NCI-H748 treated with DMSO at 0.1 percent for 48 hours (cell line): ENCODE measurements around the gene TTC33.
"Not testable (repeated sequence)": the region's sequence is repeated elsewhere in the genome, so short reads cannot be mapped to it uniquely, and the experiment has no call there.

Experiments used
- DNase-seq: peaks from one replicate; lab custom pipeline; 2025; lab: John Stamatoyannopoulos, UW

Gene TTC33, protein sequence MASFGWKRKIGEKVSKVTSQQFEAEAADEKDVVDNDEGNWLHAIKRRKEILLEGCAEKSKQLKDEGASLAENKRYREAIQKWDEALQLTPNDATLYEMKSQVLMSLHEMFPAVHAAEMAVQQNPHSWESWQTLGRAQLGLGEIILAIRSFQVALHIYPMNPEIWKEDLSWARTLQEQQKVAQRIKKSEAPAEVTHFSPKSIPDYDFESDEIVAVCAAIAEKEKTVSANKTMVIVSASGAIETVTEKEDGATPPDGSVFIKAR

DNA sequence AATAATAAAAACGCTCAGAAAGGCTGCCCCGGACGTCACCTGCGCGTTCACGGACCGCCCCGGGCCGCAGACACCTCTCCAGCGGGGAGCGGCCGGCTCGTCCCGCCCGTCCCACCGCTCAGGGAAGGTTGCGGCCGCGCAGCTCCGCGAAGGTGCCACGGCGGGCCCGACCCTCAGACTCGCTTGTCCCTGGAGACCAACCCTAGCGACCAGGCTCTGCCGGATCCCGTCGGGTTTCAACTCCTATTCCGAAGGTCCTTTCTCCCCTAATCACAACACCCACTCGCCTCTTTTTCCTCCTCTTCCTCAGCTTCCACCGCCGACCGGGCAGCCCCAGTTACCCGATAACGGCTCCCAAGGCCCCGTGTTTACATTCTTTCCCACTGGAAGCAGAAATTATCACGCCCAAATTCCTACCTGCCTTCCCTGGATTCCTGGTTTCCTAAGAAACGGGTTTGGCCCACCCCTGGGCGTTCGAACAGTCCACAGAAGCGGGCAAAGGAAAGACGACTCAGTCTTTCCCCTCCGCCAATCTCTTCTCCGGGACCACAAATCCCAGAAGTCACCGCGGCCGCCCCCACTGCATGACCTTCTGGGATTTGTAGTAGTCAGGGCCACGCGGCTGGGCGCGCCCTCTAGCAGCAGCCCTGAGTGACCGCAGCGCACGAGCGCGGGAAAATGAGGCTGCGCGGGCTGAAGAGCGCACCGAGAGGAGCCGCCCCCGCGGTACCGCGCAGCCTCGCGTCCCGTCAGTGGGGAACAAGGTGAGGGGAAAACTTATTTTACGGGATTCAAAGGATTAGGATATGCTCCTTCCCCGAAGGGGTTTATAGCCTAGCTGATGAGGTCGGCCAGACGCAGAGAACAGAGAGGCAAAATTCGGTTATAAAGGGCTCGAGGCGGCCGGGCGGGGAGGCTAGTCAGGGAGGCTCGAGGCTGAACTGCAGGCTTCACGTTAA lies at the start of gene TTC33:
Gene TTC33 (minus strand): TSS at position 555 of the 959 bp plus-strand sequence. CDS start 8,943 bp downstream, outside the sequence.
- DNase-seq, result peak; percentile 99

DNA sequence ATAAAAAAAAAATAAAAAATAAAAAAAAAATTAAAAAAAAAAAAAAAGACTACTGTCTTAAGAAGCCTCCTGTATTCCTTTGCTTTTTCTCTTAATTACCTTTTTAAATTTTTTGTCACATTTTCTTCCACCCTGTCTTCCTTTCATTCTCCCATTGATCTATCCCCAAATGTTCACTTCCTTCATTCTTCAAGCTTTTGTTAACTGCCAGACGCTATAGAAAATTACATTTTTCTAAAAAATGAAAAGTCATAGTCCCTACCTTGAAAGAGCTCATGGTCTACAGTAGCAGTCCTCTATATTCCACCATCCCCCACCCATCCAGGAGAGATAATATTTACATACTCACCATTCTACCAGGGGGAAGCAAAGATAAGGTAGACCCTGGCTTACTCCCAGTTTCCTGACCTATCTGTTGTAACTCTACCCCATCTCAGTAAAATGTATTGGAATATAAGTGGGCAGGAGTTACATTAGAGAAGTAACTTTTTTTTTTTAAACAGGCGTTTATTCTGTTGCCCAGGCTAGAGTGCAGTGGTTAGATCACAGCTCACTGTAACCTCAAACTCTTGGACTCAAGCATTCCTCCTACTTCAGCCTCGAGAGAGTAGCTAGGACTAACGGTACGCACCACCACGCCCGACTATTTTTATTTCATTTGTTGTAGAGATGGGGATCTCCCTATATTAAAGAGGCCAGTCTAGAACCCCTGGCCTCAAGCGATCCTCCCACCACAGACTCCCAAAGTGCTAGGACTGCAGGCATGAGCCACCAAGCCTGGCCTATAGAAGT lies 46.2 kb upstream of the TTC33 start:
- no peak for DNase-seq

DNA sequence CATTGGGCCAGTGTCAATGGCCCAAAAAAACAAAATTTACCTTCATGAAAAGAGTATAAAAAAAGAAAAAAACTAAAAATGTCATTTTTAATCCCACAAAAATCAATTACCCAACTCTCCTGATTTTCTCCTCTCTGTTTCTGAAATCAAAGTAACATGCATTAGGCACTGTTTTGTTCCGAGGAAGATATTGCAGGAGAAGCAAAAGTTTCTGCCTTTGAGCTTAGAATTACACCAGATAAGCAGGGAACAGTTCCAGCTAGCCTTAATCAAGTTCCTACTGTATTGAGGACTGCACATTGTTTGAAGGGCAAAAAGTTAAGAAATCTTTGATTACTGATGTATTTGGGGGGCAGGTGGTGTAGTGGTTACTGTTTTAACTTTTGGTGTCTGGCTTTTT lies 43.5 kb upstream of the TTC33 start:
- no peak for DNase-seq

DNA sequence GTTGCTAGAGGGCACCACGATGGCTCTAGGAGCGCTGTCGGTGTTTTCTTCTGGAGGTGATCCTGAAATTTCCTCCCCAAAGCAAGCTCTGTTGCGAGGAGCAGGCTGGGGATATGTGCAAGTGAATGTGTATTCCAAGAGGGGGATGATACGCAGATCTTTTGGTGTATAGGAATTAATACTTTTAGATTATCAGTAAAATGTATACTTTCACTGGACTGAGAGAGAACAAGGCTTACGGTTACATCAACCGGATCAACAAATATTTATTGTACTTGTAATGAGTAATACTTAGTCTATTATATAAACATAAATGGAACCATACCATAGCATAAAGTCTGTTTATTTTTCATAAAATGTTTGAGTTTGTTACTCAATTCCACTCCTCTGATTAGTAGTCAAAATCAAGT lies 43.0 kb upstream of the TTC33 start:
- DNase-seq, result no peak

DNA sequence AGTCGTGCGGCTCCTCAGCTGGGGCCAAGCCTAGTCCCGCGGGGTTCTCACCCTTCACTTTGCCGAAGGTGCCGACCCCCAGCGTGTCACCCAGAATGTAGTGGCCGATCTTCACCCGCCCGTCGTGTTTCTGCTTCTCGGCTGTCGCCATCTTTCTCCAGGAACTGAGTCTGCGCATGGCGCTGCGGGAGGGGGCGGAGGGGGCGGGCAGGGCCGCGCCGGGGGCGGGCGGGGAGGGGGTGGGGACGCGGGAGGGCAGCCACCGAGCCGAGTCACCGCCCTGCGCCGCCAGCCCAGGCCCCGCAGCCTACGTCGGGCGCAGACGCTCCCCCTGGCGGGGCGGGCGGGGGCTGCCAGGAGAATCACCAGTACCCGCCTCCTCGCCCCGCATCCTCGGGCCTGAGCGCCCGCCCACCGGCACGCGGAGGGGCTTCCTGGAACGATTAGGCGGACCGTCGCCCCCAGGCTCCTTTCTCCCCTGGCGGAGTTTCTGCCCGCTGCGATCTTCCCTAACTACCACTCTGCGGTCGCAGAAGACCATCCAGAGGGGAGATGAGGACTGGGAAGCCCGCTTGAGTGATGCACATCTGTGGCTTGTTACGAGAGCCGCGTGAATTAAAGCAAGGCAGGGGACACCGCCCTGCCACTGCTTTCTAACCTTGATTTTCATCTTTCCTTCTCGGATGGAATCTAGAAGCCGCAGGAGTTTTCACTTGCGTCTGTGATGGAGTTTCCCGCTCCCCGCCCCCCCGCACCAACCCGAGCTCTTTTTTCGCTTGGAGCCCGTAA lies 42.4 kb upstream of the TTC33 start, which contains the start of gene PRKAA1:
Gene PRKAA1 (minus strand): TSS at position 363 of the 789 bp plus-strand sequence. CDS start 185 bp downstream, at position 178.
- DNase-seq, result peak; percentile 93

DNA sequence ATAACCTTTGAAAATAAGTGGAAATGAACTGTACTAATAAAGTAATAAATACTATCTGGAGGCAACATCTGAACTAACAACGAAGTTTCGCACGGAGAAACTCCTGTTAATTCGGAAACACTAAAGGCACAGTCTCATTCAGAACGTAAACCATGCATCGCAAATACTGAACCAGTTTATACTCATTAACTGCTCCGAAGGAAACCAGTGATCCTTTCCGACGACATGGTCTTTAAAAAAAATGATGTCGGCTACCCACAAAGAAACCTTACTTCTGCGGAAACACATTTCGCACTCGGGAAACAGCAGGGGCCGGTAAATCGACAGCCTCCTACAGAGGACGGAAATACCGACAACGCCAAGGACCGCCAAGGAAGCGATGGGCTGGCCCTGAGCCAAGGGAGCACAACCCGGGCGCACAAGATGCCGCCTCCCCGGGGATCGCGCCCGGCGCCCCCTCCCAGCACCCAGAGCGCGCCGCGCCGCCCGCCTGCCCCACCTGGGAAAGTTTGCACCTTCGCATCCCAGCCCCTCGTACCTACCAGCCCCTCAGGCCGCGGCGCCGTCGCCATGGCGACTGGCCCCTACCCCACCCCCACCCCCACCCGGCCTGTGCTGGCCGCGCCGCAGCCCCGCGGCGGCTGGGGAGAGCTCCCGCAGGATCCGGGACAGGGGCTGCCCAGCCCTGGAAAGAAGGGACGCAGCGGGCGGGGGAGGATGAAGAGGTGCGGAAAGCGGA lies 41.7 kb upstream of the TTC33 start:
- peak; percentile 82 for DNase-seq

DNA sequence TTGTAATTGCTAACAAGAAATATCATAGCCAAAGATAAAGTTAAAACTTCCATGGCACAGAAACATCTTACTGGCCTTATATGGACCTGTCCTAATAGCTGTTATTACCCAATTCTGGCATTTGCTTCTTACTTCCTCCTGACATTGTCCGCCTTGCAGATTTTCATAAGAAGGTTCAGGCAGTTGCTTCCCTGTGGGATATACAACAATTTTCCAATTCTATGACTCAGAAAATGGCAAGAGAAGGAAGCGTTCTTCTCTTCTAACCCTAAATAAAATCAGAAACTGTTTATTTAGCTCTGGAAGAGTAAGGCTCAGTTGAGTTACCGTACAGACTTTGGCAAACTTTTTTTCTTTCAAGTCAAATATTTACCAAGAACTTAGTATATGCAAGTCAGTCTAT lies 40.7 kb upstream of the TTC33 start:
- DNase-seq, result no peak

DNA sequence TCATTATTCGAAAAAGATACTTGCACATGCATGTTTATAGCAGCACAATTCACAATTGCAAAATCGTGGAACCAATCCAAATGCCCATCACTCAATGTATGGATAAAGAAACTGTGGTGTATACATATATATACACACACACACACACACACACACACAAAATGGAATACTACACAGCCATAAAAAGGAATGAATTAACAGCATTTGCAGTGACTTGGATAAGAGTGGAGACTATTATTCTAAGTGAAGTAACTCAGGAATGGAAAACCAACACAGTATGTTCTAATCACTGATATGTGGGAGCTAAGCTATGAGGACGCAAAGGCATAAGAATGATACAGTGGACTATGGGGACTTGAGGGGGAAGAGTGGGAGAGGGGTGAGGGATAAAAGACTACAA lies 39.1 kb upstream of the TTC33 start:
- not testable (repeated sequence) for DNase-seq

DNA sequence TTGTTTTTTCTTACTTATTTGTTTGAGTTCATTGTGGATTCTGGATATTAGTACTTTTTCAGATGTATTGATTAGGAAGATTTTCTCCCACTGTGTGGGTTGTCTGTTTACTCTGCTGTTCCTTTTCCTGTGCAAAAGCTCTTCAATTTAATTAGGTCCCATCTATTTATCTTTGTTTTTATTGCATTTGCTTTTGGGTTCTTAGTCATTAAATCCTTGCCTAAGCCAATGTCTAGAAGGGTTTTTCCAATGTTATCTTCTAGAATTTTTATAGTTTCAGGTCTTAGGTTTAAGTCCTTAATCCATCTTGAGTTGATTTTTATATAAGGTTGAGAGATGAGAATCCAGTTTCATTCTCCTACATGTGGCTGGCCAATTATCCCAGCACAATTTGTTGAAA lies 38.6 kb upstream of the TTC33 start:
- not testable (repeated sequence) for DNase-seq

DNA sequence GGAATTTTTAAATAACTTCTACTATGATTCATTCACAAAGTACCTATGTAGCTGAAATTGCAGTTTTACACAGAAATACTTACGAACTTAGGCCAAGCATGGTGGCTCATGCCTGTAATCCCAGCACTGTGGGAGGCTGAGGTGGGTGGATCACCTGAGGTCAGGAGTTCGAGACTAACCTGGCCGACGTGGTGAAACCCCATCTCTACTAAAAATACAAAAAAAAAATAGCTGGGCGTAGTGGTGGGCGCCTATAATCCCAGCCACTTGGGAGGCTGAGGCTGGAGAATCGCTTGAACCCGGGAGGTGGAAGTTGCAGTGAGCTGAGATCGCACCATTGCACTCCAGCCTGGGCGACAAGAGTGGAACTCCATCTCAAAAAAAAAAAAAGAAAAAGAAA lies 36.9 kb upstream of the TTC33 start:
- not testable (repeated sequence) for DNase-seq

DNA sequence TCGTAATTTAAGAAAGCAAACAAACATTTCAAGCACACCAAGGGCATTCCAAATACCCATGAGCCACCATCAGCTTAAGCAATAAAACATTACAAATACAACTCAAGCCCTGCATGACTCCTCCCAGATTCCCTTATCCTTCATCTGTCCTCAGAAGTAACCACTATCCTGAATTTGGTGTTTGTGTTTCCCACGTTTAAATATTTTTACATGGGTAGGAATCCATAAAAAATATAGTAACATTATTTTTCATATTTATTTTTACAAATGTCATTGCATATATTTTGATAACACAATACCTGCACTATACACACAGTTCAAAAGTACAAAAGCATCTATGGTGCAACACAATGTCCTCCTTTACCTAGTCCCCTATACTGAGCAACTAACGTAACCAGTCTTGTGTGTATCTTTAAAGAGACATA lies 36.0 kb upstream of the TTC33 start:
- no peak for DNase-seq

DNA sequence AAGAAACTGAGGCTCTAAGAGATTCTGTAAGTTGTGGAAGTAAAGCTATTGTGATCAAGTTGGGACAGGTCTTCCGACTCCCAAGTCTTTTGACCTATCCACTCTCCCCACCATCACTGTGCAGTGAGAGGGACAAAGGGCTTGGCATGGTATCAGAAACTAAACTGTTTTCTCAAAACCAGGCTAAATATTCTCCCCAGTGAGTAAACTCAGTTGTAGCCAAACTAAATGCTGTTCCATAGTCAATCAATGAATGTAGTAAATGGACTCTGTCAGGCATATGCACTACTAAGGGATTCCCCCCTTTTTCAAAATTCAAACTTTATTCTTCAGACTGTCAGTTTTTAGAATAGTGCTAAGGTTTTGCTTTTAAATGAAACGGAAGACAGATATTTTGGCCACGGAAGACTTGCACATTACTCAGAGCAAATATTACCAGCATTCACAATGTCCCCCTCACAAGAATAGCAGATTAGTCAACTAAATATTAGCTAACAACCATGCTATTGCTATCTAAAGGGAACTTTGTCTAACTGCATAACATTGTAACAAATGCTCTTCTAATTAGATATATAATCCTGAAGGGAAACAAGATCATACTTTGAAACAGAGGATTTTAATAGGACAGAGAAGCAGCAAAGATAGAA lies 35.3 kb upstream of the TTC33 start:
- no peak for DNase-seq

DNA sequence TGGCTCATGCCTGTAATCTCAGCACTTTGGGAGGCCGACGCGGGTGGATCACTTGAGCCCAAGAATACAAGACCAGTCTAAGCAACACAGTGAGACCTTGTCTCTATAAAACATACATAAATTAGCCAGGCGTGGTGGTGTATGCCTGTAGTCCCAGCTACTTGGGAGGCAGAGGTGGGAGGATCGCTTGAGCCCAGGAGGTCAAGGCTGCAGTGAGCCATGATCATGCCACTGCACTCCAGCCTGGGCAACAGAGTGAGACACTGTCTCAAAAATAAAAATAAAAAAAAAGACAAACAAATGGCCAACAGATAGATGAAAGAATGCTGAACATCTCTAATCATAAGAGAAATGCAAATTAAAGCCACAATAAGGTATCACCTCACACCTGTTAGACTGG lies 33.2 kb upstream of the TTC33 start:
- DNase-seq, result not testable (repeated sequence)

DNA sequence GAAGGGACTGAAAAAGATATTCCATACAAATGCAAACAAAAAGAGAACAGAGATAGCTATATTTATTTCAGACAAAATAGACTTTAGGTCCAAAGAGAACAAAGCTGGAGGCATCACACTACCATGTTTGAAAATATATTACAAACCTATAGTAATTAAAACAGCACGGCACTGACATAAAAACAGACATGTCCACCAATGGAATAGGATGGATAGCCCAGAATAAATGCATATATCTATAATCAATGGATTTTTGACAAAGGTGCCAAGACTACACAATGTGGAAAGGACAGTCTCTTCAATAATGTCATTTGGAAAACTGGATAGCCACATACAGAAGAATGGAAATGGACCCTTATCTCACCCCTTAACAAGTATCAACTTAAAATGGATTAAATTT lies 32.2 kb upstream of the TTC33 start:
- DNase-seq, result no peak

DNA sequence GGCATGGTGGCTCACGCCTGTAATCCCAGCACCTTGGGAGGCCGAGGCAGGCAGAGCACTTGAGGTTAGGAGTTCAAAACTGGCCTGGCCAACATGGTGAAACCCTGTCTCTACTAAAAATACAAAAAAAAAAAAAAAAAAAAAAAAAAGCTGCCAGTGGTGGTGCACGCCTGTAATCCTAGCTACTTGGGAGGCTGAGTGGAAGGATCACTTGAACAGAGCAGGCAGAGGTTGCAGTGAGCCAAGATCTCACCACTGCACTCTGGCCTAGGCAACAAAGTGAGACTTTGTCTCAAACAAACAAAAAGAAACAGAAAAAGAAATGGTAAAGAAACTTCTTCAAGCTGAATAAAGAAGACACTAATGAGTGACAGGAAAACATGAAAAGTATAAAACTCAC lies 30.9 kb upstream of the TTC33 start:
- DNase-seq, result not testable (repeated sequence)

DNA sequence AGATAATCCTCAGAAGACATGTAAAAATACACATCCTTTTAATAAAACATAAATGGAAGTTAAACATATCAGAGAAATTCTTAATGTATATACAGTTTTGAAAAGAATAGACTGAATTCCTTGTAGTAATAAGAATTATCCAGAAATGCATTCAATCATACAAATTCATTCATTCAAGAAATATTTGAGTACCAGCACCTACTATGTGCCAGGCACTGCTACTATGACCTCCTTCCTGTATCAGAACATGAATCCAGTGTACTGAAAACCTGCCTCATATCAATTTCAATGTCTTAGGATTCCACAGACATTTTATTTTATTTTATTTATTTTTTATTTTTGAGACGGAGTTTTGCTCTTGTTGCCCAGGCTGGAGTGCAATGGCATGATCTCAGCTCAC lies 29.2 kb upstream of the TTC33 start:
- no peak for DNase-seq

DNA sequence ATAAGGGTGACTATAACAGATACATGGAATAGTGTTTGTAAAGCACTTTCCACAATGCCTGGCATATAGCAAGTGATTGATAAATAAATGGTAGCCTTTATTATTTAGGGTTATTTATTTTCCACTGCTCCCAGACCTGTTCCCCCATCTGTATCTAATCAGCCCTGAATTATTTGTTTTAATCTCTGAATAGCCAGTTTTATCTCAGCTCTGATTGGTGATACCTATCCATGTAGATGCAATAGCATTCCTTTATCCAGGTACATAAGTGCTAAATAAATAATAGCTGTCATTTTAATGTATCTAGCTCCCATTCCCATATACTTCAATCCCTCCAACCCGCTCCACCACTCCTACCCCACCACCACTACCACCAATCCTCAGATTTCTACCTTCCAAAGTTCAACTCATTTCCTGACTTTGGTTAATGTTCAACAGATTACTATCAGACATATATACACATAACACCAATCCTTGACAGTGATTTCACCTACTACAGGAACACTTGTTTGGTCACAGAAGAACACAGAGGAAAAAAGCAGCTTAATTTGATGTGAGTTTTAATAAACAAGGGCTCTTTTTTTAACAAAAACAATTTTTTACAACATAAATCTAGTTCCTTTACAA lies 28.4 kb upstream of the TTC33 start:
- DNase-seq, result no peak

DNA sequence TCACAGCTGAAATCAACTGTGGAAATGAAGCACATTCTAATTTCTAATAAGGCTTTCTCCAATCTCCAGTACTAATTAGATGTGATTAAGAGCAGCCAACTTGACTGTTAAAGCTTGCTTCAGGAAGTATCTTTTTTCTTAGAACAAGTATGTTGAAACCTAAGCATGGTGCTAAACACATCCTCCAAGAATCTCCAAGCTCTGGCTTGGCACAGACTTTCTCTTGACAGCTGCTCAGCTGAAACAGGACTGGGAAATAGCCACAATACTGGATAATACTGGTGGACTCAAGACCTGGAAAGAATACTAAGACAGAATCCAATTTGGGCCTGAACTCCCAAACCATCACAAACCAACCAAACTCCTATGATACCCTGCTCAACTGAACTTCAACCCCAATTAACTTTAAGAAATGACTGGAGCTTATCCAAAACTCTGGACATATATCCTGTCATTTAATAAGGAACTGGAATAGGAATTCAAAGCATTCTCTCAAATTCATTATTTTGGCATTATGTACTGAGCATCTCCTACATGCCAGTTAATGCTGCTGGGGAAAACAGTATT lies 26.2 kb upstream of the TTC33 start:
- DNase-seq, result no peak

DNA sequence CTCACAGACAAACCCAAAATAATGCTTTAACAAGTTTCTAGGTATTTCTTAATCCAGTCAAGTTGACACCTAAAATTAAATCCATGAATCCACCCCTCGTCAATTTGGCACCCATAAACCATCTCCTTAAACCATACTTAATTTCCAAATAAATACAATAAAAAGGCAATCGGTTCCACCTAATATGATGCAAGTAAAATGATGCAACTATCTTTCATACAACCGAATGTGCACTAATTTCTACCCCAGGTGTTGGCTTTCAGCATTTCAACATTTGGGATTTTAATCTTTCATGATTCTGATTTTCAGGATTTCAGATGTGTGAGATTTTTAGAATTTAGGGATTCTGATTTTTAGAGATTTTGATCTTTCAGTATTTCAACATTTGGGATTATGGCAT lies 25.1 kb upstream of the TTC33 start:
- no peak for DNase-seq
